Keratinocyte (primary cell): Measurements from ENCODE around the gene DLEC1. TPM values are rescaled to one million over a fixed set of nuclear protein-coding genes. Genes with fewer than 3 reads are reported as not detected.

Experiments
- DNase-seq: peaks from one replicate; pipeline ENCODE4 v3.0.0-alpha.2; 2011; ENCODE audit warnings: low read depth, missing footprints, low spot score
- FAIRE-seq: peaks from 2 replicates; lab custom pipeline; 2011; peaks lifted over from hg19 to GRCh38; lab: Jason Lieb, UNC
- H2AFZ ChIP-seq: 2 replicates; pipeline ENCODE4 v1.6.0; 2012; ENCODE audit warnings: low read length, control low read depth, inconsistent platforms; ENCODE audit not compliant: control insufficient read depth
- H3K27ac ChIP-seq: 2 replicates; pipeline ENCODE4 v1.5.1; 2011; ENCODE audit warnings: low read length; ENCODE audit not compliant: control insufficient read depth, insufficient read depth
- H3K27me3 ChIP-seq: 3 replicates; pipeline ENCODE4 v1.6.0; 2011; ENCODE audit warnings: low read length; ENCODE audit not compliant: control insufficient read depth, insufficient read depth; ENCODE audit errors: extremely low read depth
- H3K36me3 ChIP-seq, 2 experiments: 2 replicates in 1 of 2; 3 replicates in 1 of 2; pipeline ENCODE4 v1.5.1; 2011; ENCODE audit warnings: low read length in 2 of 2, mild to moderate bottlenecking in 1 of 2; ENCODE audit not compliant: control insufficient read depth in 2 of 2, insufficient read depth in 2 of 2; ENCODE audit errors: extremely low read depth in 1 of 2
- H3K4me1 ChIP-seq: 3 replicates; pipeline ENCODE4 v1.5.1; 2011; ENCODE audit warnings: low read length; ENCODE audit not compliant: control insufficient read depth, insufficient read depth; ENCODE audit errors: extremely low read depth
- H3K4me2 ChIP-seq: 3 replicates; pipeline ENCODE4 v1.6.0; 2011; ENCODE audit warnings: low read depth, low read length; ENCODE audit not compliant: control insufficient read depth, insufficient read depth; ENCODE audit errors: extremely low read depth
- H3K4me3 ChIP-seq, 3 experiments: fragments of 200-600 bp in 1 of 3; sonication (generic) in 1 of 3; 2 replicates in 2 of 3; 3 replicates in 1 of 3; pipeline ENCODE4 v1.5.1; 2011 to 2016; ENCODE audit warnings: low read length in 3 of 3, mild to moderate bottlenecking in 3 of 3, control low read depth in 2 of 3, inconsistent platforms in 1 of 3, low read depth in 1 of 3, mixed read lengths in 1 of 3, mixed run types in 1 of 3, moderate library complexity in 1 of 3; ENCODE audit not compliant: control insufficient read depth in 2 of 3, insufficient read depth in 2 of 3; ENCODE audit errors: extremely low read depth in 1 of 3
- H3K79me2 ChIP-seq: 2 replicates; pipeline ENCODE4 v1.6.0; 2012; ENCODE audit warnings: low read length; ENCODE audit not compliant: control insufficient read depth, insufficient read depth
- H3K9ac ChIP-seq: 3 replicates; pipeline ENCODE4 v1.6.0; 2011; ENCODE audit warnings: low read length; ENCODE audit not compliant: control insufficient read depth, insufficient read depth; ENCODE audit errors: extremely low read depth
- H3K9me1 ChIP-seq: 3 replicates; pipeline ENCODE4 v1.6.0; 2011; ENCODE audit warnings: low read length; ENCODE audit not compliant: control insufficient read depth, insufficient read depth; ENCODE audit errors: extremely low read depth
- H3K9me3 ChIP-seq: 2 replicates; pipeline ENCODE4 v1.5.1; 2012; ENCODE audit warnings: low read depth, low read length; ENCODE audit not compliant: control insufficient read depth
- H4K20me1 ChIP-seq: 3 replicates; pipeline ENCODE4 v1.6.0; 2011; ENCODE audit warnings: low read length; ENCODE audit not compliant: control insufficient read depth, insufficient read depth; ENCODE audit errors: extremely low read depth
- EZH2 ChIP-seq: IDR thresholded peaks from one replicate; pipeline ENCODE4 v1.6.1; 2012; ENCODE audit warnings: inconsistent platforms, mild to moderate bottlenecking, low read length, moderate library complexity
- dilution Hi-C: fragments of 300-500 bp; cut with MboI; formaldehyde crosslinking; loops from one replicate; pipeline ENCODE4 v1.7.0; 2020; ENCODE audit warnings: low sequenced_read_pairs; ENCODE audit not compliant: extremely low pct_ligation_motif_present
- polyA plus RNA-seq, 5 experiments: library from polyadenylated mRNA; depleted of rRNA in 3 of 5; stranded (reverse) in 3 of 5; stranded (forward) in 1 of 5; unstranded in 1 of 5; fragments of >200 nt; gene quantifications; 1 replicate in 1 of 5; 2 replicates in 3 of 5; 3 replicates in 1 of 5; pipeline versions ENCODE4 v1.2.1 to v1.2.3, GENCODE V29; 2011 to 2012; ENCODE audit warnings: missing spikeins in 2 of 5, low read depth in 1 of 5, low replicate concordance in 1 of 5
- TF ChIP-seq, protein P1 (sequence below), 3 experiments: IDR thresholded peaks in 1 of 3; conservative IDR thresholded peaks in 1 of 3; optimal IDR thresholded peaks in 1 of 3; 2 replicates in 2 of 3; 3 replicates in 1 of 3; pipeline versions ENCODE3 to v1.5.1; 2011; ENCODE audit warnings: low read length in 3 of 3, mild to moderate bottlenecking in 3 of 3, moderate library complexity in 2 of 3, control low read depth in 1 of 3, inconsistent platforms in 1 of 3; ENCODE audit not compliant: insufficient read depth in 2 of 3; ENCODE audit errors: extremely low read depth in 1 of 3

DLEC1 gene
- polyA plus RNA-seq, 1 donor (not counting 4 experiments of a cell fraction or from before 2014, with no cell fraction given) = not detected

DNA sequence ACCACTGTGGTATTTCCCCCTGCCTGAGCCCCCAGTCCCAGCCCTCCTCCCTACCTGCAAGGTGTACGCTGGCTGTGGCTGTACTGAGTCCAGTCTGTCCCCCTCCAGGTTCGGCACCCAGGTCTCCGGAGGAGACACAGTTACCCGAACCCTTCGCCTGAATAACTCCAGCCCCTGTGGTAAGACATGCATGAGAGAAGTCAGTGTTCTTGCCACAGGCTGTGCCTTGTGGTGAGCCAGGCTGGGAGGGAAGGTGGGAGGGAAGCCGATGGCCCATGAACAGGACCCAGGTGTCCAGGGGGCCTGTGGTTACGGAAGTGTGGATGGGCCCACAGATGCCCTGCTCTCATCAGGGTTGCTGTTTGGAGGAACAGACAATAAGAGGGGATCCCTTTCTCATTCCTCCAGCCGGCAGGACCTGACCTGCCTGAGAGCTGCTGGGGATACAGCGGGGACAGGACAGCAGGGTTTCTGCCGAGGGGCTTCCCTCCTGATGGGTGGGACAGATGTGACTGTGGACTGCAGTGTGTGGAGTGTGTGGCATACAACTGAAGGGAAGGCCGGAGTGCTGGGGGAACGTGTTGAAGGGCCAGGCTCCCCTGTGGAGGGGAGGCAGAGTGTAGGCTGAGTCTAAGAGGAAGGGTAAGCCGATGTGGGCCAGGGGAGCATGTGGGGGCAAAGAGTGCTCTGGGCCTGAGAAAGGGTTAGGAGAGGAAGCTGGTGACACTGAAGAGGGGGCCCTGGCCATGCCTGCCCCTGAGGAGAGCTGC lies 76.1 kb downstream of the DLEC1 start:
- H3K9ac ChIP-seq = no peak overlapping the region
- H3K27ac ChIP-seq = no peak overlapping the region
- no peak overlapping the region for H3K4me2 ChIP-seq
- H3K9me1 ChIP-seq = no peaks in the 10 kb centered on the region
- no peaks in the 10 kb centered on the region for H3K36me3 ChIP-seq
- TF ChIP-seq EZH2 = no peak
- TF ChIP-seq, protein P1, sequence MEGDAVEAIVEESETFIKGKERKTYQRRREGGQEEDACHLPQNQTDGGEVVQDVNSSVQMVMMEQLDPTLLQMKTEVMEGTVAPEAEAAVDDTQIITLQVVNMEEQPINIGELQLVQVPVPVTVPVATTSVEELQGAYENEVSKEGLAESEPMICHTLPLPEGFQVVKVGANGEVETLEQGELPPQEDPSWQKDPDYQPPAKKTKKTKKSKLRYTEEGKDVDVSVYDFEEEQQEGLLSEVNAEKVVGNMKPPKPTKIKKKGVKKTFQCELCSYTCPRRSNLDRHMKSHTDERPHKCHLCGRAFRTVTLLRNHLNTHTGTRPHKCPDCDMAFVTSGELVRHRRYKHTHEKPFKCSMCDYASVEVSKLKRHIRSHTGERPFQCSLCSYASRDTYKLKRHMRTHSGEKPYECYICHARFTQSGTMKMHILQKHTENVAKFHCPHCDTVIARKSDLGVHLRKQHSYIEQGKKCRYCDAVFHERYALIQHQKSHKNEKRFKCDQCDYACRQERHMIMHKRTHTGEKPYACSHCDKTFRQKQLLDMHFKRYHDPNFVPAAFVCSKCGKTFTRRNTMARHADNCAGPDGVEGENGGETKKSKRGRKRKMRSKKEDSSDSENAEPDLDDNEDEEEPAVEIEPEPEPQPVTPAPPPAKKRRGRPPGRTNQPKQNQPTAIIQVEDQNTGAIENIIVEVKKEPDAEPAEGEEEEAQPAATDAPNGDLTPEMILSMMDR (optimal IDR thresholded peaks at IDR 0.05 in 1 of 3, IDR thresholded peaks at IDR 0.05 in 1 of 3, conservative IDR thresholded peaks at IDR 0.05 in 1 of 3; ENCODE audit: extremely low read depth in 1 of 3, insufficient read depth in 2 of 3, low read length in 3 of 3) = no peak
- H3K4me1 ChIP-seq = no peaks in the 10 kb centered on the region
- dilution Hi-C loops = no loop called here
- no peaks in the 10 kb centered on the region for H3K9me3 ChIP-seq
- no peak overlapping the region for H2AFZ ChIP-seq
- DNase-seq = no peak
- H4K20me1 ChIP-seq = no peaks in the 10 kb centered on the region
- H3K79me2 ChIP-seq = no peaks in the 10 kb centered on the region
- FAIRE-seq = no peak
- H3K27me3 ChIP-seq = no peaks in the 10 kb centered on the region
- no peak overlapping the region for H3K4me3 ChIP-seq

DNA sequence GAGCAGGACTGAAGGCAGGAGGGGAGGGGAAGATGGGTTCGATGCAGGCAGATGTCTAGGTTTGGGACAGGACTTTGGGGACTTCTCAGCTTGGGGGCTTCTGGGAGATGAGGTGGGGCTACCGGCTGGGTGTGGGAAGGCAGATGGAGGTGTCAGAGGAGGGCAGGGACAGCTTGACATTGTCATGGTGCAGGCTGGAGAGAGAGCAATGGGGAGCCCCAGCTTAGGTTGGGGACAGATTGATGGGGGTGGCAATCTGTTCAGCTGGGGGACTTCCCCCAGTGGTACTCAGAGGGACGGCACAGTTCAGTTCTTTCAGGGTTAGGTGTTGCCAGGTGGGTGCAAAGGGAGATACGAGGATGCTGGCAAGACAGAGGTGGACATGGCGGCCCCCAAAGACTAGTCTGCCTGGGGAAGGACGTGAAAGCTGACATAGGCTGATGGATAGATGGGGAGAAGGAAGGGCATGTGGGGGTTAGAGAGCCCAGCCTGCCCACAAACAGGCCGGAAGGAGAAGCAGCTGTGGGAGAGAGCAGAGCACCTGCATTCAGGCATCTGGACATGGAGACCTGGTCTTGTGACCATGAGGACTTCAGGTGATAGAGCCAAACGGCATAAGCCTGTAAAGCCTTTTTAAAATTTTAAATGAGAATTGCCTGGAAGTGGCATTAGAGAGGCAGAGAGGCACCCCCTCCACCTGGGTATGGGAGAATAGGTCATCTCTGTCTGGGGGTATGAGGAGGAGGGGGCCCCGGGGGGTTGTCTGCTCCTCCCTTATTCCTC lies 76.8 kb downstream of the DLEC1 start:
- dilution Hi-C loops = no loop called here
- H3K4me3 ChIP-seq = no peak overlapping the region
- peaks cover 2 to 4% of the 10 kb centered on the region in 2 experiments for H3K36me3 ChIP-seq
- no peaks in the 10 kb centered on the region for H3K9me1 ChIP-seq
- no peaks in the 10 kb centered on the region for H4K20me1 ChIP-seq
- no peaks in the 10 kb centered on the region for H3K4me1 ChIP-seq
- no peak overlapping the region for H3K27ac ChIP-seq
- TF ChIP-seq, protein P1 (optimal IDR thresholded peaks at IDR 0.05 in 1 of 3, IDR thresholded peaks at IDR 0.05 in 1 of 3, conservative IDR thresholded peaks at IDR 0.05 in 1 of 3; ENCODE audit: extremely low read depth in 1 of 3, insufficient read depth in 2 of 3, low read length in 3 of 3) = no peak
- TF ChIP-seq EZH2 = no peak
- H2AFZ ChIP-seq = no peak overlapping the region
- no peaks in the 10 kb centered on the region for H3K27me3 ChIP-seq
- no peak for DNase-seq
- H3K4me2 ChIP-seq = no peak overlapping the region
- no peaks in the 10 kb centered on the region for H3K9me3 ChIP-seq
- no peak overlapping the region for H3K9ac ChIP-seq
- FAIRE-seq = no peak
- H3K79me2 ChIP-seq = no peaks in the 10 kb centered on the region
